H9 (cell line): ENCODE measurements around the gene TOMM5. TPM values are rescaled to one million over a fixed set of nuclear protein-coding genes. Genes with fewer than 3 reads are reported as not detected.

Experiments used
- DNase-seq: peaks from one replicate; pipeline ENCODE4 v3.0.0-alpha.2; 2017
- H2AFZ ChIP-seq: one replicate; pipeline ENCODE4 v1.6.1; 2013; ENCODE audit warnings: mild to moderate bottlenecking, low read length, control low read depth, moderate library complexity
- H2AK5ac ChIP-seq: 2 replicates; pipeline ENCODE4 v1.6.1; 2013; ENCODE audit warnings: low read length, control low read depth, mixed read lengths; ENCODE audit not compliant: insufficient read length
- H2BK120ac ChIP-seq: one replicate; pipeline ENCODE4 v1.6.1; 2013; ENCODE audit warnings: low read depth, mild to moderate bottlenecking, low read length, control low read depth, inconsistent platforms; ENCODE audit not compliant: poor library complexity, severe bottlenecking
- H2BK12ac ChIP-seq: 2 replicates; pipeline ENCODE4 v1.6.1; 2013; ENCODE audit warnings: low read length, control low read depth, mixed read lengths, low read depth; ENCODE audit not compliant: insufficient read length
- H2BK15ac ChIP-seq: 2 replicates; pipeline ENCODE4 v1.6.1; 2013; ENCODE audit warnings: low read depth, low read length, control low read depth
- H2BK20ac ChIP-seq: one replicate; pipeline ENCODE4 v1.6.1; 2013; ENCODE audit warnings: low read depth, mild to moderate bottlenecking, low read length, control low read depth, inconsistent platforms; ENCODE audit not compliant: poor library complexity, severe bottlenecking
- H2BK5ac ChIP-seq: 2 replicates; pipeline ENCODE4 v1.6.1; 2013; ENCODE audit warnings: low read length, control low read depth, mixed read lengths; ENCODE audit not compliant: insufficient read length
- H3K14ac ChIP-seq: 2 replicates; pipeline ENCODE4 v1.6.1; 2013; ENCODE audit warnings: low read length, control low read depth; ENCODE audit not compliant: insufficient read depth
- H3K18ac ChIP-seq: 2 replicates; pipeline ENCODE4 v1.6.1; 2013; ENCODE audit warnings: low read depth, mild to moderate bottlenecking, mixed read lengths, low read length, control low read depth; ENCODE audit not compliant: insufficient read length
- H3K23ac ChIP-seq: 2 replicates; pipeline ENCODE4 v1.6.1; 2013; ENCODE audit warnings: low read length, control low read depth, mixed read lengths, low read depth; ENCODE audit not compliant: insufficient read length
- H3K23me2 ChIP-seq: 2 replicates; pipeline ENCODE4 v1.6.1; 2013; ENCODE audit warnings: low read depth, mild to moderate bottlenecking, mixed read lengths, low read length, control low read depth; ENCODE audit not compliant: insufficient read length, poor library complexity, severe bottlenecking
- H3K27ac ChIP-seq: 2 replicates; pipeline ENCODE4 v1.5.1; 2013; ENCODE audit warnings: low read length, control low read depth, mixed read lengths, low read depth; ENCODE audit not compliant: insufficient read length
- H3K27me3 ChIP-seq: 2 replicates; pipeline ENCODE4 v1.6.1; 2013; ENCODE audit warnings: low read length, control low read depth, inconsistent platforms; ENCODE audit not compliant: insufficient read depth
- H3K4ac ChIP-seq: 2 replicates; pipeline ENCODE4 v1.6.1; 2013; ENCODE audit warnings: low read depth, mild to moderate bottlenecking, control low read depth, inconsistent platforms, low read length, moderate library complexity
- H3K4me1 ChIP-seq: 2 replicates; pipeline ENCODE4 v1.6.1; 2013; ENCODE audit warnings: low read length, control low read depth, inconsistent platforms; ENCODE audit not compliant: insufficient read depth
- H3K4me2 ChIP-seq: 2 replicates; pipeline ENCODE4 v1.6.1; 2013; ENCODE audit warnings: low read length, control low read depth, mixed read lengths; ENCODE audit not compliant: insufficient read length, insufficient read depth
- H3K56ac ChIP-seq: 2 replicates; pipeline ENCODE4 v1.6.1; 2013; ENCODE audit warnings: low read depth, mild to moderate bottlenecking, mixed read lengths, low read length, control low read depth; ENCODE audit not compliant: insufficient read length
- H3K79me1 ChIP-seq: 2 replicates; pipeline ENCODE4 v1.6.1; 2013; ENCODE audit warnings: low read depth, mild to moderate bottlenecking, moderate library complexity, low read length, control low read depth, inconsistent platforms; ENCODE audit not compliant: insufficient read depth, poor library complexity, severe bottlenecking
- H3K79me2 ChIP-seq: 2 replicates; pipeline ENCODE4 v1.6.1; 2013; ENCODE audit warnings: low read length, control low read depth, inconsistent platforms; ENCODE audit not compliant: insufficient read depth
- H3K9ac ChIP-seq: 2 replicates; pipeline ENCODE4 v1.6.1; 2013; ENCODE audit warnings: low read length, control low read depth, mixed read lengths; ENCODE audit not compliant: insufficient read length; ENCODE audit errors: extremely low read depth
- H3K9me3 ChIP-seq: one replicate; pipeline ENCODE4 v1.6.1; 2013; ENCODE audit warnings: low read depth, low read length, inconsistent platforms; ENCODE audit not compliant: control insufficient read depth
- H3T11ph ChIP-seq: one replicate; pipeline ENCODE4 v1.6.1; 2013; ENCODE audit warnings: mild to moderate bottlenecking, low read length, control low read depth, inconsistent platforms
- H4K20me1 ChIP-seq: one replicate; pipeline ENCODE4 v1.6.1; 2013; ENCODE audit not compliant: control insufficient read depth, insufficient read length, insufficient read depth
- H4K5ac ChIP-seq: 2 replicates; pipeline ENCODE4 v1.6.1; 2013; ENCODE audit warnings: low read depth, mild to moderate bottlenecking, mixed read lengths, low read length, control low read depth; ENCODE audit not compliant: insufficient read length
- H4K8ac ChIP-seq: replicated peaks from 2 replicates; pipeline ENCODE4 v1.6.1; 2013; ENCODE audit warnings: low read length, control low read depth, mixed read lengths, low read depth; ENCODE audit not compliant: insufficient read length
- H4K91ac ChIP-seq: 2 replicates; pipeline ENCODE4 v1.6.1; 2013; ENCODE audit warnings: low read depth, mild to moderate bottlenecking, moderate library complexity, mixed read lengths, low read length, control low read depth; ENCODE audit not compliant: insufficient read length
- H3K27ac Mint-ChIP-seq, 3 experiments: 2 replicates in 2 of 3; 3 replicates in 1 of 3; pipeline ENCODE4 v1.8.0; 2020 to 2021; ENCODE audit warnings: mixed read lengths in 3 of 3, mild to moderate bottlenecking in 1 of 3, moderate library complexity in 1 of 3
- H3K27me3 Mint-ChIP-seq: 2 replicates; pipeline ENCODE4 v1.8.0; 2021; ENCODE audit warnings: low read depth, mild to moderate bottlenecking, moderate library complexity, mixed read lengths
- H3K36me3 Mint-ChIP-seq, 3 experiments: 2 replicates in 2 of 3; 3 replicates in 1 of 3; pipeline ENCODE4 v1.8.0; 2020 to 2021; ENCODE audit warnings: low read depth in 3 of 3, mixed read lengths in 3 of 3; ENCODE audit not compliant: insufficient read depth in 1 of 3
- H3K4me1 Mint-ChIP-seq, 2 experiments: 2 replicates each; pipeline ENCODE4 v1.8.0; 2020; ENCODE audit warnings: mixed read lengths in 2 of 2
- H3K4me3 Mint-ChIP-seq, 2 experiments: 2 replicates in 1 of 2; 3 replicates in 1 of 2; pipeline ENCODE4 v1.8.0; 2020 to 2021; ENCODE audit warnings: mild to moderate bottlenecking in 2 of 2, mixed read lengths in 2 of 2, moderate library complexity in 1 of 2
- H3K9me3 Mint-ChIP-seq, 2 experiments: 2 replicates in 1 of 2; 3 replicates in 1 of 2; pipeline ENCODE4 v1.8.0; 2020; ENCODE audit warnings: mild to moderate bottlenecking in 2 of 2, mixed read lengths in 2 of 2, moderate library complexity in 1 of 2
- CTCF ChIP-seq: fragments of 200-600 bp; sonication (generic); conservative IDR thresholded peaks from 3 replicates; pipeline ENCODE4 v1.8.0; 2021; ENCODE audit warnings: antibody characterized with exemption, mild to moderate bottlenecking
- WGBS: extraction: QIAGEN DNeasy Blood & Tissue Kit; methylation state at CpG from one replicate; pipeline ENCODE4 v1.1.7; 2013; ENCODE audit warnings: missing lambda C conversion rate, low lambda C conversion rate, mixed read lengths; ENCODE audit not compliant: insufficient read length; ENCODE audit errors: extremely low coverage; 5-methylcytosine and 5-hydroxymethylcytosine counted together
- total RNA-seq: library from RNA; stranded (reverse); gene quantifications from 2 replicates; pipeline ENCODE4 v1.2.1, GENCODE V29; 2021

TOMM5 gene
- total RNA-seq, 1 experiment from 2014 or later, result 124 TPM

- Mint-ChIP-seq H3K27ac (no peak overlapping the region), H3K36me3 (no peaks in the 10 kb centered on the region), H3K4me1 (no peaks in the 10 kb centered on the region), H3K9me3 (no peaks in the 10 kb centered on the region), H3K4me3 (no peak overlapping the region), H3K27me3 (peaks cover 24% of the 10 kb centered on the region)
- H2BK20ac ChIP-seq, result no peak overlapping the region
- H3K23ac ChIP-seq, result no peak overlapping the region
- no peak for TF ChIP-seq CTCF
- H3K4me2 ChIP-seq, result no peak overlapping the region
- H2BK5ac ChIP-seq, result no peak overlapping the region
- H3K79me2 ChIP-seq, result no peaks in the 10 kb centered on the region
- no peak overlapping the region for H2BK12ac ChIP-seq
- no peaks in the 10 kb centered on the region for H4K20me1 ChIP-seq
- no peaks in the 10 kb centered on the region for H3K4me1 ChIP-seq
- no peaks in the 10 kb centered on the region for H3K9me3 ChIP-seq
- no CpG with 5 or more reads among the region's 1 CpG for WGBS
- no peak overlapping the region for H4K91ac ChIP-seq
- no peak overlapping the region for H2AK5ac ChIP-seq
- no peaks in the 10 kb centered on the region for H3K23me2 ChIP-seq
- no peak overlapping the region for H4K5ac ChIP-seq
- H3K4ac ChIP-seq, result no peak overlapping the region
- no peak overlapping the region for H3K27ac ChIP-seq
- no peak overlapping the region for H3K14ac ChIP-seq
- no peak overlapping the region for H3K9ac ChIP-seq
- H4K8ac ChIP-seq, result no peak overlapping the region
- no peak overlapping the region for H3K18ac ChIP-seq
- no peak overlapping the region for H3T11ph ChIP-seq
- H3K56ac ChIP-seq, result no peak overlapping the region
- H3K27me3 ChIP-seq, result no peaks in the 10 kb centered on the region
- DNase-seq, result no peak
- no peaks in the 10 kb centered on the region for H3K79me1 ChIP-seq
- no peak overlapping the region for H2BK120ac ChIP-seq
- no peak overlapping the region for H2BK15ac ChIP-seq
- no peak overlapping the region for H2AFZ ChIP-seq
Measured at GRCh38 chr9:37611961-37612360, 19.6 kb upstream of the TOMM5 start.
